Adrenal gland (tissue), 12 donors: ENCODE measurements around the gene SCAPER. TPM values are rescaled to one million over a fixed set of nuclear protein-coding genes. Genes with fewer than 3 reads are reported as not detected.
"Not testable (repeated sequence)": the region's sequence is repeated elsewhere in the genome, so short reads cannot be mapped to it uniquely, and the experiment has no call there.

Source experiments
- DNase-seq, 7 donors: peaks; one replicate each; pipeline ENCODE4 v3.0.0-alpha.2; 2019 to 2020
- H3K27ac ChIP-seq, 5 donors: fragments of 200-600 bp; sonication (generic) in 4 of 5; 1 replicate in 3 of 5; 2 replicates in 2 of 5; pipeline versions ENCODE4 v1.5.1 to v1.8.0; 2016 to 2020; ENCODE audit warnings: mild to moderate bottlenecking in 1 of 5
- H3K27me3 ChIP-seq: fragments of 200-600 bp; 2 replicates; pipeline ENCODE4 v1.8.0; 2021
- H3K36me3 ChIP-seq, 2 donors: fragments of 200-600 bp; replicated peaks in 1 of 2; 1 replicate in 1 of 2; 2 replicates in 1 of 2; pipeline versions ENCODE4 v1.5.1 to v1.8.0; 2018 to 2022
- H3K4me1 ChIP-seq, 2 donors: fragments of 200-600 bp; replicated peaks in 1 of 2; 1 replicate in 1 of 2; 2 replicates in 1 of 2; pipeline versions ENCODE4 v1.5.1 to v1.8.0; 2018 to 2021
- H3K4me3 ChIP-seq, 4 donors: fragments of 200-600 bp; sonication (generic) in 3 of 4; one replicate each; pipeline ENCODE4 v1.5.1; 2016 to 2018
- H3K9me3 ChIP-seq, 3 donors: fragments of 200-600 bp; sonication (generic) in 1 of 3; replicated peaks in 1 of 3; 1 replicate in 2 of 3; 2 replicates in 1 of 3; pipeline versions ENCODE4 v1.5.1 to v1.8.0; 2016 to 2021
- CTCF ChIP-seq, 6 experiments: fragments of 450-650 bp in 4 of 6; fragments of 200-600 bp in 2 of 6; sonication (generic) in 1 of 6; IDR thresholded peaks; 1 replicate in 5 of 6; 2 replicates in 1 of 6; pipeline versions ENCODE4 v1.5.1 to v1.8.0; 2016 to 2021; ENCODE audit warnings: antibody characterized with exemption in 6 of 6, mild to moderate bottlenecking in 2 of 6, moderate library complexity in 1 of 6
- POLR2A ChIP-seq, 2 donors: fragments of 450-650 bp; IDR thresholded peaks; one replicate each; pipeline ENCODE4 v1.6.1; 2017; ENCODE audit warnings: antibody characterized with exemption in 2 of 2, mild to moderate bottlenecking in 2 of 2, moderate library complexity in 1 of 2
- WGBS, 4 donors: extraction: QIAGEN DNeasy Blood & Tissue Kit in 2 of 4; methylation state at CpG; one replicate each; pipeline versions ENCODE4 v1.1.5 to v1.1.7; 2013 to 2017; 5-methylcytosine and 5-hydroxymethylcytosine counted together
- intact Hi-C, 2 donors: fragments of 100-400 bp; cut with DNase I; formaldehyde crosslinking; loops; one replicate each; pipeline versions ENCODE4 v1.14.1 to v1.15.0; 2022 to 2023
- polyA plus RNA-seq, 3 donors: library from polyadenylated mRNA; stranded (reverse); fragments of 200-250 nt in 2 of 3; fragments of 350-450 nt in 1 of 3; fragmentation: Illumina TruSeq in 1 of 3; extraction: RNeasy Lipid Tissue Mini Kit (QIAGEN cat#74804) in 1 of 3; gene quantifications; one replicate each; pipeline ENCODE4 v1.2.3, GENCODE V29; 2013 to 2014
- total RNA-seq, 9 donors: library from RNA; depleted of rRNA in 4 of 9; stranded (reverse); fragments of >200 nt in 4 of 9; fragments of 120-200 nt in 1 of 9; fragmentation: NEBNext Ultra II Directional in 1 of 9; extraction: Animal tissue kit (Norgen Biotek cat#: 25700) in 1 of 9; gene quantifications; one replicate each; pipeline versions ENCODE4 v1.1.0 to v1.2.4, GENCODE V29; 2013 to 2023
- donor health status: healthy with polysubstance abuse.
- donor health status: Bipolar disorder and iron deficiency.
- donor health status: DM: yes; HTN: yes; CAD: no.
- donor health status: DM: no; HTN: no; CAD: no.
- donor health status: DM: no; HTN: no; CAD: no.
- donor health status: DM: yes; HTN: yes; CAD: no.

SCAPER gene
- total and polyA plus RNA-seq, 12 donors = 3.9 to 95.3 (median 24.1) TPM

GRCh38 chr15:76898102-76898501 is 7.0 kb downstream of the SCAPER start:
- 85 to 95% (median 92%) methylated on average over 4 of the region's 4 CpGs for WGBS, 4 donors
- no peak for DNase-seq
- no peak overlapping the region for H3K4me3 ChIP-seq
- H3K9me3 ChIP-seq = no peaks in the 10 kb centered on the region
- intact Hi-C loops = no loop called here
- H3K27ac ChIP-seq = no peak overlapping the region
- no peaks in the 10 kb centered on the region for H3K27me3 ChIP-seq
- H3K4me1 ChIP-seq = peaks cover 7 to 9% of the 10 kb centered on the region in 2 donors
- no peaks in the 10 kb centered on the region for H3K36me3 ChIP-seq
- no peak for TF ChIP-seq POLR2A (IDR thresholded peaks at IDR 0.05)
- TF ChIP-seq CTCF (IDR thresholded peaks at IDR 0.05) = no peak

- no peaks in the 10 kb centered on the region for H3K36me3 ChIP-seq
- H3K4me1 ChIP-seq = no peaks in the 10 kb centered on the region
- H3K27me3 ChIP-seq = no peaks in the 10 kb centered on the region
- 95 to 100% (median 98%) methylated on average over 2 of the region's 2 CpGs for WGBS, 4 donors
- no peak for TF ChIP-seq CTCF (IDR thresholded peaks at IDR 0.05)
- no peak for TF ChIP-seq POLR2A (IDR thresholded peaks at IDR 0.05)
- H3K27ac ChIP-seq = no peak overlapping the region
- H3K9me3 ChIP-seq = no peaks in the 10 kb centered on the region
- DNase-seq = no peak
- intact Hi-C loops = no loop called here
- H3K4me3 ChIP-seq = no peak overlapping the region
Observed at GRCh38 chr15:76894174-76894573, 11.0 kb downstream of the SCAPER start.

GRCh38 chr15:76892836-76893235 is 12.3 kb downstream of the SCAPER start:
- 89 to 97% (median 93%) methylated on average over 5 of the region's 5 CpGs for WGBS, 4 donors
- DNase-seq, intact Hi-C loops, H3K36me3 ChIP-seq, H3K4me1 ChIP-seq, H3K27ac ChIP-seq, H3K9me3 ChIP-seq, H3K4me3 ChIP-seq, H3K27me3 ChIP-seq: not testable (repeated sequence)

- DNase-seq, H3K27me3 ChIP-seq, H3K27ac ChIP-seq, H3K4me1 ChIP-seq, intact Hi-C loops, H3K9me3 ChIP-seq, H3K4me3 ChIP-seq, H3K36me3 ChIP-seq: not testable (repeated sequence)
- 93 to 94% (median 94%) methylated on average over 12 to 14 of the region's 14 CpGs for WGBS, 4 donors
Observed at GRCh38 chr15:76887280-76888141, 17.6 kb downstream of the SCAPER start.

- no peak for TF ChIP-seq CTCF (IDR thresholded peaks at IDR 0.05)
- no peak for TF ChIP-seq POLR2A (IDR thresholded peaks at IDR 0.05)
- H3K9me3 ChIP-seq = no peaks in the 10 kb centered on the region
- no peaks in the 10 kb centered on the region for H3K36me3 ChIP-seq
- H3K4me3 ChIP-seq = no peak overlapping the region
- H3K27ac ChIP-seq = no peak overlapping the region
- DNase-seq = no peak
- no peaks in the 10 kb centered on the region for H3K27me3 ChIP-seq
- H3K4me1 ChIP-seq = no peaks in the 10 kb centered on the region
- intact Hi-C loops = no loop called here
- 97 to 100% (median 98%) methylated on average over 2 of the region's 2 CpGs for WGBS, 4 donors
Observed at GRCh38 chr15:76885212-76885611, 19.9 kb downstream of the SCAPER start.
